Measurements from ENCODE around the gene BICC1. TPM values are rescaled to one million over a fixed set of nuclear protein-coding genes. Genes with fewer than 3 reads are reported as not detected.

BICC1 gene
- total RNA-seq, 1 donor from 2014 or later = 2.4 TPM

- H3K36me3 Mint-ChIP-seq (ENCODE audit: low read depth) = peaks cover 7% of the 10 kb centered on the region
- H3K9me3 Mint-ChIP-seq = peaks cover 12% of the 10 kb centered on the region
- H3K4me1 Mint-ChIP-seq = no peaks in the 10 kb centered on the region
- no peak overlapping the region for H3K4me3 Mint-ChIP-seq
- DNase-seq (ENCODE audit: low read depth, low spot score) = no peak
- TF ChIP-seq, protein P1, sequence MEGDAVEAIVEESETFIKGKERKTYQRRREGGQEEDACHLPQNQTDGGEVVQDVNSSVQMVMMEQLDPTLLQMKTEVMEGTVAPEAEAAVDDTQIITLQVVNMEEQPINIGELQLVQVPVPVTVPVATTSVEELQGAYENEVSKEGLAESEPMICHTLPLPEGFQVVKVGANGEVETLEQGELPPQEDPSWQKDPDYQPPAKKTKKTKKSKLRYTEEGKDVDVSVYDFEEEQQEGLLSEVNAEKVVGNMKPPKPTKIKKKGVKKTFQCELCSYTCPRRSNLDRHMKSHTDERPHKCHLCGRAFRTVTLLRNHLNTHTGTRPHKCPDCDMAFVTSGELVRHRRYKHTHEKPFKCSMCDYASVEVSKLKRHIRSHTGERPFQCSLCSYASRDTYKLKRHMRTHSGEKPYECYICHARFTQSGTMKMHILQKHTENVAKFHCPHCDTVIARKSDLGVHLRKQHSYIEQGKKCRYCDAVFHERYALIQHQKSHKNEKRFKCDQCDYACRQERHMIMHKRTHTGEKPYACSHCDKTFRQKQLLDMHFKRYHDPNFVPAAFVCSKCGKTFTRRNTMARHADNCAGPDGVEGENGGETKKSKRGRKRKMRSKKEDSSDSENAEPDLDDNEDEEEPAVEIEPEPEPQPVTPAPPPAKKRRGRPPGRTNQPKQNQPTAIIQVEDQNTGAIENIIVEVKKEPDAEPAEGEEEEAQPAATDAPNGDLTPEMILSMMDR (conservative IDR thresholded peaks at IDR 0.05) = no peak
- H3K27ac Mint-ChIP-seq (ENCODE audit: unreplicated experiment) = no peak overlapping the region
- H3K27me3 Mint-ChIP-seq (ENCODE audit: low read depth) = no peaks in the 10 kb centered on the region
Measured at GRCh38 chr10:58555170-58555929, 42.7 kb downstream of the BICC1 start.

GRCh38 chr10:58555930-58556311 lies 43.2 kb downstream of the BICC1 start:
- Mint-ChIP-seq H3K4me1 (no peaks in the 10 kb centered on the region), H3K4me3 (no peak overlapping the region), H3K9me3 (peaks cover 12% of the 10 kb centered on the region), H3K27ac (ENCODE audit: unreplicated experiment) (no peak overlapping the region), H3K27me3 (ENCODE audit: low read depth) (no peaks in the 10 kb centered on the region), H3K36me3 (ENCODE audit: low read depth) (peaks cover 7% of the 10 kb centered on the region)
- DNase-seq (ENCODE audit: low read depth, low spot score) = no peak
- TF ChIP-seq, protein P1 (conservative IDR thresholded peaks at IDR 0.05) = no peak

- Mint-ChIP-seq H3K9me3 (peaks cover 12% of the 10 kb centered on the region), H3K4me1 (no peaks in the 10 kb centered on the region), H3K4me3 (no peak overlapping the region), H3K27me3 (ENCODE audit: low read depth) (no peaks in the 10 kb centered on the region), H3K27ac (ENCODE audit: unreplicated experiment) (no peak overlapping the region), H3K36me3 (ENCODE audit: low read depth) (peaks cover 7% of the 10 kb centered on the region)
- no peak for DNase-seq (ENCODE audit: low read depth, low spot score)
- TF ChIP-seq, protein P1 (conservative IDR thresholded peaks at IDR 0.05) = no peak
Measured at GRCh38 chr10:58556516-58557165, 44.0 kb downstream of the BICC1 start.

DNA sequence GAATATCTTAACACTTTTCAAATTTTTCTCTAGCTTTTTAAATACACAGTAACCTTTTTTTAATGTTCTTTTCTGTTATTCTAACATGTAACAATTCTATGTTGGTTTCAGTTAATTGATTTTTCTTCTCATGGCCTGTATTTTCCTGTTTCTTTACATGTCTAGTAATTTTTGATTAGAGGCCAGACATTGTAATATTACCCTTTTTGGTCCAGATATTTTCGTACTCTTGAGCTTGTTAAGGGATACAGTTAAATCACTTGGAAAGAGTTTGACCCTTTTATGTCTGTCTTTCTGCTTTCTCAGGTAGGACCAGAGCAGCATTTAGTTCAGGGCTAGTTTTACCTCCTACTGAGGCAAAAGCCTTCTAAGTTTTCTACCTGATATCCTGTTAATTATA lies 45.0 kb downstream of the BICC1 start:
- H3K36me3 Mint-ChIP-seq (ENCODE audit: low read depth) = peaks cover 7% of the 10 kb centered on the region
- TF ChIP-seq, protein P1 (conservative IDR thresholded peaks at IDR 0.05) = no peak
- no peak overlapping the region for H3K4me3 Mint-ChIP-seq
- H3K9me3 Mint-ChIP-seq = peaks cover 16% of the 10 kb centered on the region
- no peak overlapping the region for H3K27ac Mint-ChIP-seq (ENCODE audit: unreplicated experiment)
- no peaks in the 10 kb centered on the region for H3K4me1 Mint-ChIP-seq
- no peak for DNase-seq (ENCODE audit: low read depth, low spot score)
- H3K27me3 Mint-ChIP-seq (ENCODE audit: low read depth) = no peaks in the 10 kb centered on the region

GRCh38 chr10:58560068-58560467 lies 47.4 kb downstream of the BICC1 start:
- TF ChIP-seq, protein P1 (conservative IDR thresholded peaks at IDR 0.05) = no peak
- Mint-ChIP-seq H3K27me3 (ENCODE audit: low read depth) (no peaks in the 10 kb centered on the region), H3K36me3 (ENCODE audit: low read depth) (peaks cover 7% of the 10 kb centered on the region), H3K4me1 (no peaks in the 10 kb centered on the region), H3K4me3 (no peak overlapping the region), H3K9me3 (peaks cover 19% of the 10 kb centered on the region), H3K27ac (ENCODE audit: unreplicated experiment) (no peak overlapping the region)
- DNase-seq (ENCODE audit: low read depth, low spot score) = no peak

Data from neural crest cell (in vitro differentiated cells).